HFF-Myc (cell line): ENCODE results near the gene ATXN3L.

ENCODE experiments used
- DNase-seq: peaks from one replicate; pipeline ENCODE4 v3.0.0-alpha.2; 2011; ENCODE audit warnings: low read depth; ENCODE audit errors: extremely low read depth
- H3K4me3 ChIP-seq: replicated peaks from 2 replicates; pipeline ENCODE4 v1.5.1; 2011; ENCODE audit warnings: low read depth, mild to moderate bottlenecking, control low read depth, low read length
- CTCF ChIP-seq: IDR thresholded peaks from 2 replicates; pipeline ENCODE4 v1.5.1; 2012; ENCODE audit warnings: mild to moderate bottlenecking, low read depth, low read length, control low read depth; ENCODE audit errors: missing control alignments

Gene ATXN3L

GRCh38 chrX:13298836-13299235, 21.0 kb downstream of the ATXN3L start:
- TF ChIP-seq CTCF = no peak
- no peak for DNase-seq
- no peak overlapping the region for H3K4me3 ChIP-seq

GRCh38 chrX:13295841-13296240, 24.0 kb downstream of the ATXN3L start:
- TF ChIP-seq CTCF = no peak
- no peak for DNase-seq
- H3K4me3 ChIP-seq = no peak overlapping the region

- no peak for TF ChIP-seq CTCF
- no peak for DNase-seq
These were observed 26.2 kb downstream of the ATXN3L start for GRCh38 chrX:13293700-13294099.

GRCh38 chrX:13290891-13291614, 28.8 kb downstream of the ATXN3L start:
- no peak for DNase-seq
- no peak for TF ChIP-seq CTCF
- no peak overlapping the region for H3K4me3 ChIP-seq

More at GRCh38 chrX:13293700-13294099, 26.2 kb downstream of the ATXN3L start:
- no peak overlapping the region for H3K4me3 ChIP-seq

GRCh38 chrX:13288671-13289070, 31.2 kb downstream of the ATXN3L start:
- no peak for TF ChIP-seq CTCF
- no peak for DNase-seq
- no peak overlapping the region for H3K4me3 ChIP-seq

- no peak for TF ChIP-seq CTCF
- DNase-seq = no peak
- H3K4me3 ChIP-seq = no peak overlapping the region
These were observed 32.0 kb downstream of the ATXN3L start for GRCh38 chrX:13287816-13288215.

GRCh38 chrX:13285693-13286092, 34.2 kb downstream of the ATXN3L start:
- no peak for DNase-seq
- no peak for TF ChIP-seq CTCF

More at GRCh38 chrX:13285693-13286092, 34.2 kb downstream of the ATXN3L start:
- H3K4me3 ChIP-seq = no peak overlapping the region
